Neural cell (in vitro differentiated cells): ENCODE measurements around the gene MAD1L1. TPM values are rescaled to one million over a fixed set of nuclear protein-coding genes. Genes with fewer than 3 reads are reported as not detected.

Experiments
- H2AFZ ChIP-seq: fragments of 200-600, 300-800 bp; sonication (generic), shearing (Covaris generic); 2 replicates; pipeline ENCODE4 v1.6.0; 2014; ENCODE audit warnings: low read depth, mild to moderate bottlenecking, antibody characterized with exemption, low read length, moderate library complexity
- H3F3A ChIP-seq: fragments of 200-600 bp; shearing (Covaris generic); 2 replicates; pipeline ENCODE4 v1.6.1; 2016; ENCODE audit warnings: mild to moderate bottlenecking, moderate library complexity, mixed read lengths, antibody characterized with exemption, low read length; ENCODE audit not compliant: insufficient read depth, poor library complexity, severe bottlenecking
- H3K27ac ChIP-seq: fragments of 200-600, 300-800 bp; sonication (generic), shearing (Covaris generic); 2 replicates; pipeline ENCODE4 v1.5.1; 2014; ENCODE audit warnings: mild to moderate bottlenecking, low read length, moderate library complexity
- H3K27me3 ChIP-seq: fragments of 300-800, 200-600 bp; sonication (generic), shearing (Covaris generic); 2 replicates; pipeline ENCODE4 v1.6.0; 2014; ENCODE audit warnings: mild to moderate bottlenecking, low read depth, low read length, moderate library complexity; ENCODE audit not compliant: insufficient read depth
- H3K36me3 ChIP-seq: fragments of 300-800, 200-600 bp; sonication (generic), shearing (Covaris generic); 2 replicates; pipeline ENCODE4 v1.5.1; 2014; ENCODE audit warnings: mild to moderate bottlenecking, antibody characterized with exemption, low read length, moderate library complexity; ENCODE audit not compliant: insufficient read depth
- H3K4me2 ChIP-seq: fragments of 300-800, 200-600 bp; sonication (generic), shearing (Covaris generic); 2 replicates; pipeline ENCODE4 v1.6.0; 2014; ENCODE audit warnings: mild to moderate bottlenecking, low read length
- H3K4me3 ChIP-seq: fragments of 300-800, 200-600 bp; sonication (generic), shearing (Covaris generic); 2 replicates; pipeline ENCODE4 v1.5.1; 2014; ENCODE audit warnings: mild to moderate bottlenecking, low read length, moderate library complexity
- H3K79me2 ChIP-seq: fragments of 200-600 bp; shearing (Covaris generic); replicated peaks from 2 replicates; pipeline ENCODE4 v1.6.0; 2014; ENCODE audit warnings: mild to moderate bottlenecking, low read length, moderate library complexity; ENCODE audit not compliant: insufficient read depth
- H3K9ac ChIP-seq: fragments of 300-800, 200-600 bp; sonication (generic), shearing (Covaris generic); 2 replicates; pipeline ENCODE4 v1.6.1; 2016; ENCODE audit warnings: mild to moderate bottlenecking, low read length, mixed read lengths
- H3K9me2 ChIP-seq: fragments of 200-600 bp; shearing (Covaris generic); 2 replicates; pipeline ENCODE4 v1.6.1; 2016; ENCODE audit warnings: mild to moderate bottlenecking, low read length, mixed read lengths; ENCODE audit not compliant: insufficient read depth
- H3K9me3 ChIP-seq: fragments of 200-600, 300-800 bp; sonication (generic), shearing (Covaris generic); 2 replicates; pipeline ENCODE4 v1.6.1; 2016; ENCODE audit warnings: mild to moderate bottlenecking, mixed run types, low read length, moderate library complexity, mixed read lengths
- H4K20me1 ChIP-seq: fragments of 200-600 bp; shearing (Covaris generic); 2 replicates; pipeline ENCODE4 v1.6.1; 2016; ENCODE audit warnings: mild to moderate bottlenecking, mixed run types; ENCODE audit not compliant: insufficient read depth
- CTCF ChIP-seq: fragments of 450-650 bp; IDR thresholded peaks from 2 replicates; pipeline ENCODE4 v1.5.1; 2014; ENCODE audit warnings: antibody characterized with exemption, mild to moderate bottlenecking, moderate library complexity; ENCODE audit not compliant: poor library complexity, severe bottlenecking
- EP300 ChIP-seq: fragments of 450-650 bp; conservative IDR thresholded peaks from 2 replicates; pipeline ENCODE4 v1.6.1; 2014; ENCODE audit warnings: antibody characterized with exemption, mild to moderate bottlenecking, moderate library complexity; ENCODE audit not compliant: poor library complexity, severe bottlenecking
- EZH2 ChIP-seq: fragments of 200-600, 300-800 bp; shearing (Covaris generic), sonication (generic); IDR thresholded peaks from 2 replicates; pipeline ENCODE4 v1.6.1; 2014; ENCODE audit warnings: antibody characterized with exemption, low read length, borderline replicate concordance, mild to moderate bottlenecking; ENCODE audit not compliant: insufficient read depth, poor library complexity, severe bottlenecking
- MXI1 ChIP-seq: fragments of 450-650 bp; conservative IDR thresholded peaks from 2 replicates; pipeline ENCODE4 v1.6.1; 2014; ENCODE audit warnings: antibody characterized with exemption, mild to moderate bottlenecking; ENCODE audit not compliant: poor library complexity, severe bottlenecking
- POLR2AphosphoS5 ChIP-seq: IDR thresholded peaks from 2 replicates; pipeline ENCODE4 v1.6.1; 2012
- RAD21 ChIP-seq: fragments of 450-650 bp; conservative IDR thresholded peaks from 2 replicates; pipeline ENCODE4 v1.6.1; 2014; ENCODE audit warnings: antibody characterized with exemption, mild to moderate bottlenecking, moderate library complexity
- REST ChIP-seq: IDR thresholded peaks from 2 replicates; pipeline ENCODE4 v1.6.1; 2012; ENCODE audit warnings: borderline replicate concordance
- SMC3 ChIP-seq: fragments of 450-650 bp; conservative IDR thresholded peaks from 2 replicates; pipeline ENCODE4 v1.6.1; 2014; ENCODE audit warnings: antibody characterized with exemption, mild to moderate bottlenecking, moderate library complexity; ENCODE audit not compliant: poor library complexity
- TAF1 ChIP-seq: IDR thresholded peaks from 2 replicates; pipeline ENCODE4 v1.6.1; 2012; ENCODE audit warnings: low read depth
- polyA plus RNA-seq: library from polyadenylated mRNA; depleted of rRNA; stranded (reverse); fragments of >200 nt; gene quantifications from 2 replicates; pipeline ENCODE4 v1.2.3, GENCODE V29; 2014

MAD1L1 gene
- polyA plus RNA-seq, 1 donor from 2014 or later = 31.4 TPM

- Histone ChIP-seq H3K9ac (no peak overlapping the region), H3K9me2 (no peaks in the 10 kb centered on the region), H3K9me3 (no peaks in the 10 kb centered on the region), H3K27ac (no peak overlapping the region), H3K79me2 (no peaks in the 10 kb centered on the region), H3K36me3 (no peaks in the 10 kb centered on the region), H3F3A (no peaks in the 10 kb centered on the region), H2AFZ (no peak overlapping the region), H3K4me3 (no peak overlapping the region), H3K4me2 (no peak overlapping the region), H4K20me1 (no peaks in the 10 kb centered on the region), H3K27me3 (no peaks in the 10 kb centered on the region)
- TF ChIP-seq REST (no peak), MXI1 (no peak), CTCF (no peak), POLR2AphosphoS5 (no peak), SMC3 (no peak), TAF1 (no peak), RAD21 (no peak), EP300 (no peak), EZH2 (no peak)
Observed at GRCh38 chr7:2276107-2276506, 43.4 kb upstream of the MAD1L1 start.

- H3K4me2 ChIP-seq = no peak overlapping the region
- H3K27ac ChIP-seq = no peak overlapping the region
Observed at GRCh38 chr7:2275101-2275500, 42.4 kb upstream of the MAD1L1 start.

GRCh38 chr7:2274666-2275065 lies 41.9 kb upstream of the MAD1L1 start:
- no peaks in the 10 kb centered on the region for H3K9me3 ChIP-seq
- no peak overlapping the region for H2AFZ ChIP-seq
- H3K4me2 ChIP-seq = no peak overlapping the region
- no peak overlapping the region for H3K4me3 ChIP-seq
- H3K9me2 ChIP-seq = no peaks in the 10 kb centered on the region
- no peaks in the 10 kb centered on the region for H3F3A ChIP-seq
- H3K27ac ChIP-seq = no peak overlapping the region
- H3K79me2 ChIP-seq = no peaks in the 10 kb centered on the region
- H4K20me1 ChIP-seq = no peaks in the 10 kb centered on the region
- H3K27me3 ChIP-seq = no peaks in the 10 kb centered on the region
- no peak overlapping the region for H3K9ac ChIP-seq
- H3K36me3 ChIP-seq = no peaks in the 10 kb centered on the region
- TF ChIP-seq EP300 (no peak), TAF1 (no peak), POLR2AphosphoS5 (no peak), REST (no peak)

More at GRCh38 chr7:2275101-2275500, 42.4 kb upstream of the MAD1L1 start:
- no peak overlapping the region for H3K4me3 ChIP-seq
- H3K27me3 ChIP-seq = no peaks in the 10 kb centered on the region
- no peaks in the 10 kb centered on the region for H3K79me2 ChIP-seq
- H3K9ac ChIP-seq = no peak overlapping the region
- no peak overlapping the region for H2AFZ ChIP-seq
- H3K9me2 ChIP-seq = no peaks in the 10 kb centered on the region
- no peaks in the 10 kb centered on the region for H3F3A ChIP-seq
- no peaks in the 10 kb centered on the region for H4K20me1 ChIP-seq
- no peak for TF ChIP-seq EP300
- no peaks in the 10 kb centered on the region for H3K9me3 ChIP-seq
- H3K36me3 ChIP-seq = no peaks in the 10 kb centered on the region
